Nephron (organoid): Measurements from ENCODE around the gene GJA9.
"Not testable (repeated sequence)": the region's sequence is repeated elsewhere in the genome, so short reads cannot be mapped to it uniquely, and the experiment has no call there.

Source experiments
- H3K27ac Mint-ChIP-seq, 3 experiments: 2 replicates each; pipeline ENCODE4 v1.8.0; 2020; ENCODE audit warnings: mixed read lengths in 3 of 3, mild to moderate bottlenecking in 2 of 3, moderate library complexity in 1 of 3
- H3K27me3 Mint-ChIP-seq: 2 replicates; pipeline ENCODE4 v1.8.0; 2021; ENCODE audit warnings: low read depth, mild to moderate bottlenecking, moderate library complexity, mixed read lengths
- H3K36me3 Mint-ChIP-seq: 2 replicates; pipeline ENCODE4 v1.8.0; 2020; ENCODE audit warnings: low read depth, mixed read lengths
- H3K4me1 Mint-ChIP-seq: 2 replicates; pipeline ENCODE4 v1.8.0; 2020; ENCODE audit warnings: mixed read lengths
- H3K4me3 Mint-ChIP-seq, 3 experiments: 2 replicates each; pipeline ENCODE4 v1.8.0; 2020; ENCODE audit warnings: mild to moderate bottlenecking in 3 of 3, mixed read lengths in 3 of 3, moderate library complexity in 2 of 3
- H3K9me3 Mint-ChIP-seq: 2 replicates; pipeline ENCODE4 v1.8.0; 2020; ENCODE audit warnings: mixed read lengths
- TF ChIP-seq, protein P1 (sequence below), 3 experiments: fragments of 200-600 bp; sonication (generic); IDR thresholded peaks; one replicate each; pipeline ENCODE4 v1.5.0; 2021; ENCODE audit warnings: antibody characterized with exemption in 3 of 3; ENCODE audit not compliant: unreplicated experiment in 3 of 3

GJA9 gene

DNA sequence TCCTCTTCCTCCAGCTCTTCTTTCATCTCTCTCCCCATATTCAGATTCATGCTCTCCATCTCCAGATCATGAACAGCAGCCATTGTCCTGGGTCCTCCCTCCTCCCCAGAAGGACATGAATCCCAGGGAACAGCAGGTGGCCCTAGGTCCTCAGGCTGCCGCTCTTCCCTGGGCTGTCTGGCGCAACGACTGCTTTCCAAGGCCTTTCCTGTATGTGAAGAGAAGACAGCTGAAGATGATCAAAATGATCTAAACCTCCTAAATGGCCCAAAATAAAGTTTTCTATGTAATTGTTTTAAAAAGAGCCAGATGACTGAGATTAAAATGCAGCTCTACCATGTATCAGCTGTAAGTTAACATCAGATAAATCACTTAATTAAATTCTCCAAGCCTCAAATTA is 37.7 kb upstream of the GJA9 start:
- no peaks in the 10 kb centered on the region for H3K4me1 Mint-ChIP-seq
- H3K27ac Mint-ChIP-seq, result no peak overlapping the region
- H3K27me3 Mint-ChIP-seq, result no peaks in the 10 kb centered on the region
- H3K9me3 Mint-ChIP-seq, result no peaks in the 10 kb centered on the region
- H3K4me3 Mint-ChIP-seq, result no peak overlapping the region
- peaks cover 6% of the 10 kb centered on the region for H3K36me3 Mint-ChIP-seq
- TF ChIP-seq, protein P1, sequence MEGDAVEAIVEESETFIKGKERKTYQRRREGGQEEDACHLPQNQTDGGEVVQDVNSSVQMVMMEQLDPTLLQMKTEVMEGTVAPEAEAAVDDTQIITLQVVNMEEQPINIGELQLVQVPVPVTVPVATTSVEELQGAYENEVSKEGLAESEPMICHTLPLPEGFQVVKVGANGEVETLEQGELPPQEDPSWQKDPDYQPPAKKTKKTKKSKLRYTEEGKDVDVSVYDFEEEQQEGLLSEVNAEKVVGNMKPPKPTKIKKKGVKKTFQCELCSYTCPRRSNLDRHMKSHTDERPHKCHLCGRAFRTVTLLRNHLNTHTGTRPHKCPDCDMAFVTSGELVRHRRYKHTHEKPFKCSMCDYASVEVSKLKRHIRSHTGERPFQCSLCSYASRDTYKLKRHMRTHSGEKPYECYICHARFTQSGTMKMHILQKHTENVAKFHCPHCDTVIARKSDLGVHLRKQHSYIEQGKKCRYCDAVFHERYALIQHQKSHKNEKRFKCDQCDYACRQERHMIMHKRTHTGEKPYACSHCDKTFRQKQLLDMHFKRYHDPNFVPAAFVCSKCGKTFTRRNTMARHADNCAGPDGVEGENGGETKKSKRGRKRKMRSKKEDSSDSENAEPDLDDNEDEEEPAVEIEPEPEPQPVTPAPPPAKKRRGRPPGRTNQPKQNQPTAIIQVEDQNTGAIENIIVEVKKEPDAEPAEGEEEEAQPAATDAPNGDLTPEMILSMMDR (IDR thresholded peaks at IDR 0.05; ENCODE audit: unreplicated experiment in 3 of 3), result no peak

DNA sequence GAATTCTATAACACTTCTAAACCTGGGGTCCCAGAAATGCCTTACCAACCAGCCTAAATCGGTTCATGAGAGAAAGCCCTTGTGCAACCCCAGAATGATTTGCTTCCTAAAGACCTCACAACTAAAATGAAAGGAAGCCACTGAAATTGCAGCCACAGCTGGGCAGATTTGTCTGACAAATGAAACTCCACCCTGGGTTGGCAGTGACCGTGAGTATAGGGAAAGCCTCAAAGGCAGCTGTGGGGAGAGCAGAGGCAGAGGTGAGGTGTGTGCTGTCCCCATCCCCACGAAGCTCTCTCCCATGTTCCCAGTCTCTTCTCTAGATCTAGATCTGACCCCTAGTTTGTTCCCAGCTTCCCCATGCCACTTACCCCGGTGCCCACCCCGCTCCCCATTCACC is 37.2 kb upstream of the GJA9 start:
- Mint-ChIP-seq H3K9me3 (no peaks in the 10 kb centered on the region), H3K4me1 (no peaks in the 10 kb centered on the region)

DNA sequence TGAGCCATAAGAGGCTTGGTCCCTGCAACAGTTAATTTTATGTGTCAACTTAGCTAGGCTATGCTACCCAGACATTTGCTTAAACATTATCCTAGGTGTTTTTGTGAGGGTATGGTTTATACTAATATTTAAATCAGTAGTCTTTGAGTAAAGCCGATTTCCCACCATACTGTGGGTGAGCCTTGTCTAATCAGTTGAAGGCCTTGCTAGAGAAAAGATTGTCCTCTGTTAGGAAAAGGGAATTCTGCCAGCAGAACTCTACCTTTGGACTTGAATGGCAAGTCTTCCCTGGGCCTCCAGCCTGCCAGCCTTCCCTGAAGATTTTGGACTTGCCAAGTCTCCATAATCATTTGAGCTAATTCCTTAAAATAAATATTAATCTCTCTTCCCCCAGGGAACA is 36.4 kb upstream of the GJA9 start:
- Mint-ChIP-seq H3K27ac (no peak overlapping the region), H3K36me3 (peaks cover 6% of the 10 kb centered on the region), H3K4me3 (no peak overlapping the region), H3K9me3 (no peaks in the 10 kb centered on the region), H3K4me1 (no peaks in the 10 kb centered on the region), H3K27me3 (no peaks in the 10 kb centered on the region)
- TF ChIP-seq, protein P1 (IDR thresholded peaks at IDR 0.05; ENCODE audit: unreplicated experiment in 3 of 3), result no peak

More for the DNA sequence above, 37.2 kb upstream of the GJA9 start:
- Mint-ChIP-seq H3K36me3 (peaks cover 6% of the 10 kb centered on the region), H3K27ac (no peak overlapping the region), H3K4me3 (no peak overlapping the region), H3K27me3 (no peaks in the 10 kb centered on the region)
- TF ChIP-seq, protein P1 (IDR thresholded peaks at IDR 0.05; ENCODE audit: unreplicated experiment in 3 of 3), result no peak

DNA sequence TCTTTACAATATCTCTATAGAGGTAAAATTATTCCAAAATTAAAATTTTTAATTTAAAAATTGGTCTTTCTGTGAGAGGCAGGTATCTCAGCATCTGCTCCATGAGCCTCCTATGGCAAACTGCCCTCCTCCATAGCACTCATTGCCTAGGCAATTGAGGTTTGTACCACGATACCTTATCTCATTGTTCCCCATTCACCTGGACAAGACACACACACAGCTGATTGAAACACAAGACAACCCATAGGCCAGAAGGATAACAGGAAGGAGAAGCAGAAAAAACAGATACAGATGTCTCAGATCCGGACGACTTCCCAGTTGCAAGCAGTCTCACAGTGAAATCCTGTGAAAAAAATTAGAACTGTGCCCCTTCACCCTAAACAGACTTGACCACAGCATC is 36.0 kb upstream of the GJA9 start:
- TF ChIP-seq, protein P1 (IDR thresholded peaks at IDR 0.05; ENCODE audit: unreplicated experiment in 3 of 3), result no peak
- peaks cover 6% of the 10 kb centered on the region for H3K36me3 Mint-ChIP-seq
- H3K27me3 Mint-ChIP-seq, result no peaks in the 10 kb centered on the region
- H3K27ac Mint-ChIP-seq, result no peak overlapping the region
- no peaks in the 10 kb centered on the region for H3K9me3 Mint-ChIP-seq
- no peak overlapping the region for H3K4me3 Mint-ChIP-seq
- H3K4me1 Mint-ChIP-seq, result no peaks in the 10 kb centered on the region

DNA sequence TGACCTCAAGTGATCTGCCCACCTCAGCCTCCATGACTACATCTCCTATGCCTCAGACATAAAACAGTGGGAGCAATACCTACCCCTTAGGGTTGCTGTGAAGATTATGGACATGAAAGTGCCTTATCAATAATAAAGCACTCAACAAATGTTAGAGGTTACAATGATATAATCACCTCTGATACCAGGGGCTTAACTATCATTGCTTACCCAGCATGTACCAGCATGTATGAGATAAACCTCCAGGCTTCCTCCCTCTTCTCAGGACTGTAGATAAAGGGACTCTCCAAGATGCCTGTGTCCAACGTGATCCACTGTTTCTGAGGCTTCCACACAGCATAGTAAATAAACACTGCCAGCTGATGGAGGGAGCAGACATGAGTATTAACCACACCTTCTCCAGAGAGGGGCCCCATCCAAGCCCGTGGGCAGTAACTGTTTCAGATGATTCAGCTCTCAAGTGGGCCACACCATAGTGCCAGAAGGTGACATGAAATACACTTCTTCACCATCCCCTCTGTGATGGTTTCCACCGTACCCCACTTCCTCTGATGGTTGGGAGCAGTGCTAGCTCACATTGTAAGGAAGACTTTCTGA is 34.1 kb upstream of the GJA9 start:
- Mint-ChIP-seq H3K4me1 (no peaks in the 10 kb centered on the region), H3K4me3 (no peak overlapping the region), H3K9me3 (no peaks in the 10 kb centered on the region), H3K27me3 (no peaks in the 10 kb centered on the region), H3K36me3 (peaks cover 6% of the 10 kb centered on the region), H3K27ac (no peak overlapping the region)
- TF ChIP-seq, protein P1 (IDR thresholded peaks at IDR 0.05; ENCODE audit: unreplicated experiment in 3 of 3), result no peak

DNA sequence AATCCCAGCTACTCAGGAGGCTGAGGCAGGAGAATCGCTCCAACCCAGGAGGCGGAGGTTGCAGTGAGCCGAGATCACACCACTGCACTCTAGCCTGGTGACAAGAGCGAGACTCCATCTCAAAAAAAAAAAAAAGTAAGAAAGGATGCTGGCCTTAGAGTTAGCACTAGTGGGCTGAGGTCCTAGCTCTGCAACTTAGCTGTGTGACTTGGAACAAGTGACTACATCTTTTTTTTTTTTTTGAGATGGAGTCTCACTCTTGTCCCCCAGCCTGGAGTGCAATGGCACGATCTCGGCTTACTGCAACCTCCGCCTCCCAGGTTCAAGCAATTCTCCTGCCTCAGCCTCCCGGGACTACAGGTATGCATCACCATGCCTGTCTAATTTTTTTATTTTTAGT is 33.5 kb upstream of the GJA9 start:
- H3K27me3 Mint-ChIP-seq, H3K4me1 Mint-ChIP-seq, H3K36me3 Mint-ChIP-seq, H3K4me3 Mint-ChIP-seq, H3K9me3 Mint-ChIP-seq, H3K27ac Mint-ChIP-seq: not testable (repeated sequence)
